MM.1S (cell line): ENCODE results near the gene NFXL1.

Source experiments
- DNase-seq: peaks from one replicate; pipeline ENCODE4 v3.0.0-alpha.2; 2015
- H2AFZ ChIP-seq: fragments of 300-600 bp; sonication (generic); 2 replicates; pipeline ENCODE4 v1.6.0; 2016; ENCODE audit warnings: antibody characterized with exemption, low read length
- H3F3A ChIP-seq: fragments of 300-600 bp; sonication (generic); 2 replicates; pipeline ENCODE4 v1.6.1; 2016; ENCODE audit warnings: mild to moderate bottlenecking, antibody characterized with exemption, low read length, moderate library complexity, mixed read lengths; ENCODE audit not compliant: insufficient read depth
- H3K27ac ChIP-seq: fragments of 300-600 bp; sonication (generic); 2 replicates; pipeline ENCODE4 v1.5.1; 2016; ENCODE audit warnings: mild to moderate bottlenecking, low read length
- H3K27me3 ChIP-seq: fragments of 300-600 bp; sonication (generic); replicated peaks from 2 replicates; pipeline ENCODE4 v1.6.0; 2016; ENCODE audit warnings: low read length; ENCODE audit not compliant: insufficient read depth
- H3K36me3 ChIP-seq: fragments of 300-600 bp; sonication (generic); replicated peaks from 2 replicates; pipeline ENCODE4 v1.6.1; 2016; ENCODE audit warnings: mild to moderate bottlenecking, low read length, mixed read lengths; ENCODE audit not compliant: insufficient read depth
- H3K4me1 ChIP-seq: fragments of 300-600 bp; sonication (generic); 2 replicates; pipeline ENCODE4 v1.6.1; 2016; ENCODE audit warnings: low read length, mixed read lengths
- H3K4me2 ChIP-seq: fragments of 300-600 bp; sonication (generic); 2 replicates; pipeline ENCODE4 v1.6.0; 2016; ENCODE audit warnings: low read depth, low read length
- H3K4me3 ChIP-seq: fragments of 300-600 bp; sonication (generic); 2 replicates; pipeline ENCODE4 v1.5.1; 2016; ENCODE audit warnings: low read length, mixed read lengths
- H3K79me2 ChIP-seq: fragments of 300-600 bp; sonication (generic); 2 replicates; pipeline ENCODE4 v1.6.1; 2016; ENCODE audit warnings: mixed run types, low read length, mixed read lengths
- H3K9ac ChIP-seq: fragments of 300-600 bp; sonication (generic); 2 replicates; pipeline ENCODE4 v1.6.1; 2016; ENCODE audit warnings: low read length, mixed read lengths
- H3K9me2 ChIP-seq: fragments of 300-600 bp; sonication (generic); replicated peaks from 2 replicates; pipeline ENCODE4 v1.6.1; 2016; ENCODE audit warnings: mild to moderate bottlenecking, low read length, mixed read lengths; ENCODE audit not compliant: insufficient read depth
- H3K9me3 ChIP-seq: fragments of 300-600 bp; sonication (generic); replicated peaks from 2 replicates; pipeline ENCODE4 v1.6.1; 2016; ENCODE audit warnings: mild to moderate bottlenecking, low read length, mixed read lengths; ENCODE audit not compliant: insufficient read depth
- H4K20me1 ChIP-seq: fragments of 300-600 bp; sonication (generic); 2 replicates; pipeline ENCODE4 v1.6.1; 2016; ENCODE audit warnings: mild to moderate bottlenecking, low read length, moderate library complexity, mixed read lengths; ENCODE audit not compliant: insufficient read depth
- CTCF ChIP-seq: fragments of 300-600 bp; sonication (generic); IDR thresholded peaks from 2 replicates; pipeline ENCODE4 v1.5.1; 2016; ENCODE audit warnings: antibody characterized with exemption, low read length, mixed read lengths
- EZH2 ChIP-seq: fragments of 300-600 bp; sonication (generic); optimal IDR thresholded peaks from 2 replicates; pipeline ENCODE3; 2017; ENCODE audit warnings: low read depth, mild to moderate bottlenecking, antibody characterized with exemption, low read length, mixed read lengths
- EZH2phosphoT487 ChIP-seq: fragments of 300-600 bp; sonication (generic); IDR thresholded peaks from 2 replicates; pipeline ENCODE4 v1.6.1; 2018; ENCODE audit warnings: antibody characterized with exemption, low read length

NFXL1 gene

GRCh38 chr4:47891928-47892327, 22.5 kb downstream of the NFXL1 start:
- TF ChIP-seq CTCF (no peak), EZH2 (no peak), EZH2phosphoT487 (no peak)
- no peaks in the 10 kb centered on the region for H3K79me2 ChIP-seq

GRCh38 chr4:47882228-47882627, 32.2 kb downstream of the NFXL1 start:
- Histone ChIP-seq H3K79me2 (no peaks in the 10 kb centered on the region), H3K4me1 (no peaks in the 10 kb centered on the region), H3K9ac (no peak overlapping the region), H3K36me3 (no peaks in the 10 kb centered on the region; the same call in 1 of the 2 replicates), H4K20me1 (no peaks in the 10 kb centered on the region), H3K9me3 (no peaks in the 10 kb centered on the region), H3K27me3 (no peaks in the 10 kb centered on the region), H3K4me2 (no peak overlapping the region), H3K9me2 (no peaks in the 10 kb centered on the region), H2AFZ (no peak overlapping the region), H3K4me3 (no peak overlapping the region), H3F3A (no peaks in the 10 kb centered on the region), H3K27ac (no peak overlapping the region)
- DNase-seq = no peak
- TF ChIP-seq CTCF = no peak
- TF ChIP-seq EZH2 = no peak
- TF ChIP-seq EZH2phosphoT487 = no peak

More at GRCh38 chr4:47891928-47892327, 22.5 kb downstream of the NFXL1 start:
- Histone ChIP-seq H3K4me2 (no peak overlapping the region), H3K27ac (no peak overlapping the region), H3K27me3 (no peaks in the 10 kb centered on the region), H3K4me1 (no peaks in the 10 kb centered on the region), H3K4me3 (no peak overlapping the region), H3K9me3 (no peaks in the 10 kb centered on the region), H4K20me1 (no peaks in the 10 kb centered on the region), H3K36me3 (0 out of 2 replicates have a peak, but pooled peaks cover 4% of the 10 kb centered on the region), H3K9ac (no peak overlapping the region), H2AFZ (no peak overlapping the region), H3K9me2 (no peaks in the 10 kb centered on the region), H3F3A (no peaks in the 10 kb centered on the region)
- DNase-seq = peak; percentile 17

- no peaks in the 10 kb centered on the region for H3K27me3 ChIP-seq
- H3K27ac ChIP-seq = no peak overlapping the region
- H2AFZ ChIP-seq = no peak overlapping the region
- no peaks in the 10 kb centered on the region for H3K9me2 ChIP-seq
- no peaks in the 10 kb centered on the region for H3K79me2 ChIP-seq
- no peak overlapping the region for H3K9ac ChIP-seq
- TF ChIP-seq EZH2 (no peak), EZH2phosphoT487 (no peak), CTCF (no peak)
- no peaks in the 10 kb centered on the region for H3K9me3 ChIP-seq
- no peak for DNase-seq
- H4K20me1 ChIP-seq = no peaks in the 10 kb centered on the region
- peaks cover 4% of the 10 kb centered on the region; the same call in 1 of the 2 replicates for H3K36me3 ChIP-seq
- H3F3A ChIP-seq = no peaks in the 10 kb centered on the region
- H3K4me3 ChIP-seq = no peak overlapping the region
- H3K4me2 ChIP-seq = no peak overlapping the region
- no peaks in the 10 kb centered on the region for H3K4me1 ChIP-seq
Observed at GRCh38 chr4:47879458-47879857, 34.9 kb downstream of the NFXL1 start.
